Pericardium fibroblast (primary cell): ENCODE data around the gene OLFM2. TPM values are rescaled to one million over a fixed set of nuclear protein-coding genes. Genes with fewer than 3 reads are reported as not detected.

Experiments
- total RNA-seq: library from RNA; depleted of rRNA; stranded (reverse); fragments of >200 nt; gene quantifications from 2 replicates; pipeline ENCODE4 v1.2.3, GENCODE V29; 2015

Gene OLFM2
- 9.3 and 11.3 TPM in 2 replicates for total RNA-seq

GRCh38 chr19:9936326-9937000 lies at the start of gene OLFM2:
Gene OLFM2, minus strand, starts transcription at chr19:9936515. Its CDS starts 149 bp downstream, at chr19:9936366.

DNA sequence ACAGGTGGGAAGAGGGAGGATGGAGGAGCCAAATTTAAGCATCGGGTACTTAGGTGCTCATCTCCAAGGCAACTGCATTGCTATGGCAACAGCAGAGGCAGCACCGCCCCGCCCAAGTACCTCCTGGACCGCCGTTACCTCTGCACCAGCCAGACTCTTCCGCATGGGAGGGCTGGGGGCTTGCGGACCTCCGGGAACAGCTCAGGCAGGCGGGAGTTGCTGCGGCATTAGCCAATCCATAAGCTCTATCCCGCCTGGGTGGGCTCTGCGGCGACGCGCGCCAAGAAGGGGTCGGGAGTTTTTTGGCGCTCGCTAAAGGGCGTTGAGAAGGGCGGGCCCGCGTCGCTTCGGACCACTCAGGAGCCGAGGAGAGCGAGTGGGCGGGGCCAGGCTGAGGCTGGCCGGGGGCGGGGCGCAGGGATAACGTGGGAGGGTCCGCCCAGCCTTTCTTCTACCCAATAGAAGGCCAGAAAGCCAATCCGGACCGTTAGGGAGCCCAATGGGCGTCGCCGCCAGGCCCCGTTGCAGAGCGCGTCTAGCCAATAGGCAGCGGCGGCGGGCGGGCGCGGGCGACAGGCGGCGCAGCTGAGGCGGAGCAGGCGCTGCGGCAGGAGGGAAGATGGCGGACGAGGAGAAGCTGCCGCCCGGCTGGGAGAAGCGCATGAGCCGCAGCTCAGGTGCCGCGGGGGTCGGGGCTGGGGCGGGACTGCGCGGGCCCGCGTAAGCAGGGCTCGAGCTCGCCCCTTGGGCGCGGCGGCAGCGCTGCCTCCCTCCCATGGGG lies 101.4 kb downstream of the OLFM2 start, which contains the start of gene PIN1:
TSS of gene PIN1 (plus strand) at position 593 of the 781 bp plus-strand sequence. CDS start at position 620, 27 bp downstream.

DNA sequence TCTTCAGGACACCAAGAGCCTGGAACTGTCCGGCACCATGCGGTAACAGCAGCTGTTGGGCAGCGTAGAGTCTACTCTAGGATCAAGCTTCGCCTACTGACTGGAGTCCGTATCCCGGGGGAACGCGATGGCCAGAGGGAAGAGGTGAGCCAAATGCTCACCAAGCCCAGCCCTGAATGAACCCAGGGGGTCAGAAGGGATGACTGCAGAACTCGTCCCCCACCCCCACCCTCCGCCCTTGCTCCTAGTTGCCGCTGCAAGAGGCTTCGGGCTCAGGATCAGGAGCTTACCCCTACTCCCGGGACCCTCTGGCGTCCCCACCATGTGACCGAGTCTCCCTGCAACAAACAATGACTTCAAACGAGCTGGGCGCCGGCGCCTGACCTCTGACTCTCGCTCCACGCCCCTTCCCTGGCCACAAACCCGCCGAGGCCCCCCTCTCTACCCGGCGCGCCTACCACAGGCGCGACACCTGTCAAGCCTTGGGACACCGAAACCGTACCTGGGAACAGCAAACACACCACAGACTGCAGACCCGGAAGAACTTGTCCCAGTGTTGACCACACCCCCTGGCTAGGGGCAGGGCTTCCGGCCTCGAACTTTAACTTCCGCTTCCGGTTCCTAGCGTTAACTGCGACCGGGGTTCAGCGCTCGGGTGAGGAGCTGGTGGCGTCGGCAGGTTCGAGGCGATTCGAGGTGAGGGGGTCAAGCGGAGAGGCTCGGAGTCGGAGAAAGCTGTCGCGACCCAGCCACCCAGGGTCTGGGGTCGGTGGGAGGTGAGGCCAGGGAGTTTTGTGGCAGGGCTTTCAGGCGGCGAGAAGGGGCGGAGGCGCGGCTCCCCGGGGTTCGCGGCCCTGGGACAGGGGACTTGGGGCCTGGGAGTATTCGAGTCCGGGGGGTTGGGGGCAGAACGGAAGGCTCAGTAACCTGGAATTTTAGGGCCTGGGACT lies 108.8 kb downstream of the OLFM2 start, which contains the start of gene UBL5:
TSS of gene UBL5 (plus strand) at position 630 of the 950 bp plus-strand sequence. CDS start 420 bp downstream, outside the sequence.

GRCh38 chr19:9818734-9819595 lies 117.3 kb downstream of the OLFM2 start, which contains the start of gene FBXL12:
Gene FBXL12, minus strand, starts transcription at chr19:9819079. Its CDS starts 266 bp downstream, at chr19:9818813.

Other genes with a start within 250 kb of the OLFM2 start
- 9.5 and 10.0 TPM in 2 replicates for gene ZNF846, start 167.8 kb downstream of the OLFM2 start, total RNA-seq
- gene FBXL12, start 117.4 kb downstream of the OLFM2 start, total RNA-seq: 26.5 and 28.7 TPM in 2 replicates
- gene UBL5, start 108.6 kb downstream of the OLFM2 start, total RNA-seq: 339 and 624 TPM in 2 replicates
- 89.6 and 110 TPM in 2 replicates for gene PIN1, start 101.2 kb downstream of the OLFM2 start, total RNA-seq
- 31.9 and 41.2 TPM in 2 replicates for gene COL5A3, start 74.0 kb upstream of the OLFM2 start, total RNA-seq
- gene RDH8, start 77.0 kb upstream of the OLFM2 start, total RNA-seq: not detected in 2 replicates
- gene SHFL, start 149.8 kb upstream of the OLFM2 start, total RNA-seq: 28.6 and 36.9 TPM in 2 replicates
- gene ANGPTL6, start 166.2 kb upstream of the OLFM2 start, total RNA-seq: 0.09 and 1.2 TPM in 2 replicates
- gene PPAN, start 169.8 kb upstream of the OLFM2 start, total RNA-seq: 31.0 and 34.0 TPM in 2 replicates
- gene P2RY11, start 175.2 kb upstream of the OLFM2 start, total RNA-seq: 2.0 and 3.9 TPM in 2 replicates
- 257 and 269 TPM in 2 replicates for gene EIF3G, start 183.4 kb upstream of the OLFM2 start, total RNA-seq